ENCODE measurements around the gene PACS1. TPM values are rescaled to one million over a fixed set of nuclear protein-coding genes. Genes with fewer than 3 reads are reported as not detected.

PACS1 gene
- total and polyA plus RNA-seq, 9 donors, result 22.4 to 92.9 (median 73.9) TPM

- Histone ChIP-seq H3K36me3 (no peaks in the 10 kb centered on the region), H3K9me3 (no peaks in the 10 kb centered on the region), H3K27ac (peak overlapping the region; percentile 87 to 96), H3K4me3 (peak overlapping the region; percentile 92), H3K4me1 (ENCODE audit: insufficient read depth) (peaks cover 13% of the 10 kb centered on the region), H3K27me3 (no peaks in the 10 kb centered on the region)
- intact Hi-C loops (cut with DNase I), result loop anchor here in 1 of 4 donors (10.0 kb wide), 2 partner anchors 47 to 63 kb away; partner anchors contain the start of gene RIN1
- TF ChIP-seq POLR2A (IDR thresholded peaks at IDR 0.05) (no peak), CTCF (IDR thresholded peaks at IDR 0.05) (no peak), EP300 (IDR thresholded peaks at IDR 0.05) (no peak)
- DNase-seq, result peak in 3 of 5 donors; percentile 30 to 49 (median 47)
- 28 to 30% (median 28%) methylated on average over 20 of the region's 20 CpGs for WGBS, 3 donors
These were observed 218.0 kb downstream of the PACS1 start for GRCh38 chr11:66287889-66288670.

- intact Hi-C loops (cut with DNase I), result loop anchor here in 1 of 4 donors (10.0 kb wide), 2 partner anchors 46 to 64 kb away; partner anchors contain the start of gene RIN1
- WGBS, 3 donors, result 0 to 1% (median 0%) methylated on average over 45 to 87 of the region's 87 CpGs
These were observed 218.8 kb downstream of the PACS1 start, which contains the start of gene YIF1A for GRCh38 chr11:66288671-66289547. Gene YIF1A, minus strand, starts transcription at chr11:66289143. Its CDS starts 158 bp downstream, at chr11:66288985.

GRCh38 chr11:66289548-66290329 is 219.7 kb downstream of the PACS1 start:
- H3K27ac ChIP-seq, result peak overlapping the region in 1 of 2 donors; percentile 79
- peak overlapping the region; percentile 64 for H3K4me3 ChIP-seq
- no peaks in the 10 kb centered on the region for H3K9me3 ChIP-seq
- H3K36me3 ChIP-seq, result no peaks in the 10 kb centered on the region
- 5 to 7% (median 7%) methylated on average over 35 to 36 of the region's 36 CpGs for WGBS, 3 donors
- intact Hi-C loops (cut with DNase I), result loop anchor here in 1 of 4 donors (10.0 kb wide), 2 partner anchors 45 to 65 kb away; partner anchors contain the start of gene RIN1
- DNase-seq, result peak in 1 of 5 donors; percentile 87
- TF ChIP-seq POLR2A (IDR thresholded peaks at IDR 0.05) (no peak), CTCF (IDR thresholded peaks at IDR 0.05) (peak in 1 of 3 donors; percentile 12)
- no peaks in the 10 kb centered on the region for H3K27me3 ChIP-seq
- H3K4me1 ChIP-seq (ENCODE audit: insufficient read depth), result peaks cover 13% of the 10 kb centered on the region

More at GRCh38 chr11:66288671-66289547, 218.8 kb downstream of the PACS1 start, which contains the start of gene YIF1A:
- peak; percentile 98 to 99 (median 99) for DNase-seq
- Histone ChIP-seq H3K4me3 (peak within 1 kb of the TSS; percentile 92), H3K36me3 (no peaks in the 10 kb centered on the region), H3K4me1 (ENCODE audit: insufficient read depth) (peaks cover 13% of the 10 kb centered on the region), H3K27ac (peak within 1 kb of the TSS; percentile 87 to 96), H3K9me3 (no peaks in the 10 kb centered on the region), H3K27me3 (no peaks in the 10 kb centered on the region)
- TF ChIP-seq POLR2A (IDR thresholded peaks at IDR 0.05) (peak; percentile 99), CTCF (IDR thresholded peaks at IDR 0.05) (peak in 1 of 3 donors; percentile 14), EP300 (IDR thresholded peaks at IDR 0.05) (no peak)

- H3K27me3 ChIP-seq, result no peaks in the 10 kb centered on the region
- no peak overlapping the region for H3K27ac ChIP-seq
- intact Hi-C loops (cut with DNase I), result no loop called here
- no peak overlapping the region for H3K4me3 ChIP-seq
- DNase-seq, result peak in 2 of 5 donors; percentile 22 to 59
- no peaks in the 10 kb centered on the region for H3K9me3 ChIP-seq
- 64 to 75% (median 70%) methylated on average over 2 of the region's 2 CpGs for WGBS, 3 donors
- peaks cover 13% of the 10 kb centered on the region for H3K4me1 ChIP-seq (ENCODE audit: insufficient read depth)
- H3K36me3 ChIP-seq, result no peaks in the 10 kb centered on the region
- TF ChIP-seq POLR2A (IDR thresholded peaks at IDR 0.05), result no peak
- TF ChIP-seq EP300 (IDR thresholded peaks at IDR 0.05), result no peak
- no peak for TF ChIP-seq CTCF (IDR thresholded peaks at IDR 0.05)
These were observed 220.2 kb downstream of the PACS1 start for GRCh38 chr11:66290330-66290621.

Measured in ovary (tissue), 9 donors.